Lower leg skin (tissue), 3 donors: ENCODE data around the gene CIAO2A.

Experiments
- CTCF ChIP-seq, 3 donors: fragments of 450-650 bp; IDR thresholded peaks; one replicate each; pipeline ENCODE4 v1.5.1; 2016; ENCODE audit warnings: antibody characterized with exemption in 3 of 3, mild to moderate bottlenecking in 3 of 3, moderate library complexity in 2 of 3
- POLR2A ChIP-seq, 2 donors: fragments of 450-650 bp; IDR thresholded peaks; one replicate each; pipeline ENCODE4 v1.6.1; 2016 to 2017; ENCODE audit warnings: antibody characterized with exemption in 2 of 2, mild to moderate bottlenecking in 1 of 2, moderate library complexity in 1 of 2

DNA sequence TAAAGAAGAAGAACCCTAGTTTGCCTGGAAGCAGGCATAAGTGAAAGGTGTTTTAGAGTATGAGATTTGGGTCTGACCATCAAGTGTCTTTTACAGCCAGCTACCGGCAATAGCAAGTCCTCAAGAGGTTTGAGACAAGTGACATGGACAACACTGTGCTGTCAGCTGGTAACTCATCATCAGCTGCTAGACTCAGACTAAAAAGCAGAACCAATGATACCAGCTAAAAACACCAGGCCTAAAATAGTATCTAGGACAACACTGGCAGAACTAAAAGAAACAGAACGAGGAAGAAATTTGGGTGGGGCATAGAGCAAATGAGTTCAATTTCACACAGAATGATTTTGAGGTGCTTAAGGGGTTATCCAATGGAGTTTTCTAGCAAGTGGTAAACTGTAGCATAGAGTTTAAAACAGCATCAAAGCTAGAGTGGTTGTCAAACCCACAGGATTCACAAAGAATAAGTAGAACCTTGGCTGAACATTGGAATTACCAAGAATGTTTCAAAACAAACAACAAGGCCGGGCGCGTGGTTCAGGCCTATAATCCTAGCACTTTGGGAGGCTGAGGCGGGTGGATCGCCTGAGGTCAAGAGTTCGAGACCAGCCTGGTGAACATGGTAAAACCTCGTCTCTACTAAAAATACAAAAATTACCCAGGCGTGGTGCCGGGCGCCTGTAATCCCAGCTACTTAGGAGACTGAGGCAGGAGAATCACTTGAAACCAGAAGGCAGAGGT is 3.9 kb downstream of the CIAO2A start:
- TF ChIP-seq CTCF (IDR thresholded peaks at IDR 0.05) (no peak), POLR2A (IDR thresholded peaks at IDR 0.05) (no peak)
